IPS DF 4.7 (cell line): ENCODE results near the gene FLVCR1.
"Not testable (repeated sequence)": the region's sequence is repeated elsewhere in the genome, so short reads cannot be mapped to it uniquely, and the experiment has no call there.

Source experiments
- DNase-seq: peaks from one replicate; pipeline ENCODE4 v3.0.0-alpha.2; 2013; ENCODE audit warnings: low spot score; ENCODE audit errors: extremely low read depth

Gene FLVCR1

GRCh38 chr1:212857992-212858460 is at the start of gene FLVCR1:
TSS of gene FLVCR1 (plus strand) at chr1:212858275. CDS start at chr1:212858453, 178 bp downstream.
- DNase-seq = peak; percentile 83

GRCh38 chr1:212814537-212815334 is 43.3 kb upstream of the FLVCR1 start:
- no peak for DNase-seq

GRCh38 chr1:212816567-212817278 is 41.4 kb upstream of the FLVCR1 start:
- no peak for DNase-seq

GRCh38 chr1:212819726-212820125 is 38.3 kb upstream of the FLVCR1 start:
- no peak for DNase-seq

DNA sequence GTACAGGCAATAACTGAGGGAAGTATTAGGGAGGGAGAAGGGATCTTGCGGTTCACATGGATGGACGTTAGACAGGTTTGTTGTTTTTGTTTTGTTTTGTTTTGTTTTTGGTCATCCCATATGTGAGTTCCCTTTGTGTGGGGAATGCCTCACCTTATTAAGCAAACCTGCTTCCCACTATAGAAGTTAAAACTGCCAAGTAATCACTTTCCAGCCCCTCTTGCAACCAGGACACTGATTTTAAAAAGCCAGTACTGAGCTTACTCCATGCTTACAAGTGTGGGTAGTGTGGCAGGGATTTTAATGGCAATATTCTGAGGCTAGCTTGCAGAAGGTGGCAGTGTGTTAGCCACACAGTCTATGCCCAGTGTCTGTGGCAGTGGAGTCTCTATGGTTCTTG is 37.1 kb upstream of the FLVCR1 start:
- DNase-seq = no peak

- no peak for DNase-seq
These were observed 35.1 kb upstream of the FLVCR1 start for GRCh38 chr1:212822956-212823355.

GRCh38 chr1:212824201-212824600 is 33.9 kb upstream of the FLVCR1 start:
- no peak for DNase-seq

- no peak for DNase-seq
These were observed 32.1 kb upstream of the FLVCR1 start for GRCh38 chr1:212825798-212826452.

DNA sequence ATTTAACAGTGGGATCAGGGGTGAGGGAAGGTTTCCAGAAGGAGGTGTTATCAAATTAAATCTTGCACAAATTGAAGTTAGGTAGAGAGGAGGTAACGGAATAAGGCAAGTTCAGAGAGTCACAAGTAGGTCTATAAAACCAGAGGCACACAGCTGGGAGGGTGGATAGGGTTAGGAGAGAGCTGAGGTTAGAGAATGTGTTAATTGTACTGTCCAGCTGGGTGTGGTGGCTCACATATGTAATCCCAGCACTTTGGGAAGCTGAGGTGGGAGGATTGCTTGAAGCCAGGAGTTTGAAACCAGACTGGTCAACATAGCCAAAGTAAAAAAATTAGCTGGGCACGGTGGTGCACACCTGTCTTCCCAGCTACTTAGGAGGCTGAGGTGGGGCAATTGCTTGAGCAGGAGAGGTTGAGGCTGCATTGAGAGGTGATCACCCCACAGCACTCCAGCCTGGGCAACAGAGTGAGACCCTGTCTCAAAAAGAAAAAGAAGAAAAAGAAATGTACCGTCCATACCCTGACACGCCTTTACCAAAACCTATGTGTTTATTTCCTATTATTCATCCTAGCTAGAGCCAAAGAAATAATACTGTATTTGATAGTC is 30.8 kb upstream of the FLVCR1 start:
- no peak for DNase-seq

DNA sequence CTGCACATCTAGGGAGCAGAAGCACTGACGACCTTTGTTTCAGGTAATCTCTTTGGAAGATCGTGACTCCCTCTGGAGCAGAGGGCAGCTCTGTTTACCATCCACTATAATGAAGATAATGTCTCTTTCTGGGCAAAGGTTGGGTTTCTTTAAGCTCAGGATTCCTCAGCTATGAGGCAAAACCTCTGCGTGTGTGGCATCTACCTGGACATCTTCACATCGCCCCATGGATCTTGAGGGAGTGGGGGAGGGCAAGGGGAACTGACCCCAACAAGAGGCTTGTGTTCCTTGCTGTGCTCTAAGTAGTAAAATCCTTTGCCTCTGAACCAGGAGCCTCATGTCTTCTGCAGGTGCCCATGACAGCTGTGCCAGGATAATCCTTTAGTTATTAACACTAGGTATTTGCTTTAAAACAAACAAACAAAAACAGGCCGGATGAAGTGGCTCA is 30.2 kb upstream of the FLVCR1 start:
- DNase-seq = no peak

- DNase-seq = no peak
These were observed 29.7 kb upstream of the FLVCR1 start for GRCh38 chr1:212828395-212828794.

- DNase-seq = not testable (repeated sequence)
These were observed 24.6 kb upstream of the FLVCR1 start for GRCh38 chr1:212833211-212834207.

DNA sequence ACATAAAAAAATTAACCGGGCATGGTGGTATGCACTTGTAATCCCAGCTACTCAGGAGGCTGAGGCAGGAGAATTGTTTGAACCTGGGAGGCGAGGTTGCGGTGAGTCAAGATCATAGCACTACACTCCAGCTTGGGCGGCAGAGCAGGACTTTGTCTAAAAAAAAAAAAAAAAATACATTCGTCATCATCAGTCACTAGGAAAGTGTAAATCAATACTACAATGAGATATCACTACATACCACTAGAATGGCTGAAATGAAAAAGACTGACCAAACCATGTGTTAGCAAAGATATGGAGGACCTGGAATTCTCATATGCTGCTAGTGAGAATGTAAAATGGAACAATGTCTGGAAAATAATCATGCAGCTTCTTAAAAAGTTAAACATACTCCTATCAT is 19.9 kb upstream of the FLVCR1 start:
- DNase-seq = no peak

- not testable (repeated sequence) for DNase-seq
These were observed 13.6 kb upstream of the FLVCR1 start for GRCh38 chr1:212844521-212844920.

GRCh38 chr1:212847549-212847948 is 10.5 kb upstream of the FLVCR1 start, which contains the start of gene SPATA45:
TSS of gene SPATA45 (minus strand) at chr1:212847649. CDS start at chr1:212836149, 11,500 bp downstream.
- DNase-seq = no peak

DNA sequence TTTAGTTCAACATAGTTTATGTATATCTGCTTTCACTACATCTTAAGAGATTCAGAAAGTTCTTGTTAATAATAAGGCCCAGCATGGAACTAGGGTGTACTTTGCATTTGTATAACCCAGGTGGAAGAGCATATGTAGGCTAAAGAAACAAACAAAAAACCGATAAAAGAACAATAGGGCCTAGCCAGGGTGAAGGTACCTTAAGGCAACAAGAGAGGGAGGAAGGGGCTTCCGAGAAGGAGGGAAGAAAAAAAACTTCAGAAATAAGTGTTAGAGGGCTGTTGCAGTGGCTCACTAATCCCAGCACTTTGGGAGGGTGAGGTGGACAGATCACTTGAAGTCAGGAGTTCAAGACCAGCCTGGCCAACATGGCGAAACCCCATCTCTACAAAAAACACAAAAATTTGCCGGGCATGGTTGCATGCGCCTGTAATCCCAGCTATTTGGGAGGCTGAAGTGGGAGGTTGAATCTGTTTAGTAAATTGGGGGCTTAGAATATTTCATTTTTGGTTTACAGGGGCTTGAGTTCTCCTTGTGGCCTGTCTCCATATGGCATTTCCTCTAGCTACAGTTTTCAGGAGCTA is 5.9 kb upstream of the FLVCR1 start:
- peak; percentile 68 for DNase-seq

- no peak for DNase-seq
These were observed 4.4 kb upstream of the FLVCR1 start for GRCh38 chr1:212853658-212854057.

- DNase-seq = no peak
These were observed 1.3 kb upstream of the FLVCR1 start for GRCh38 chr1:212856755-212857154.

GRCh38 chr1:212858461-212859265 is 588 bp downstream of the FLVCR1 start:
- no peak for DNase-seq
